Ishikawa (cell line): Measurements from ENCODE around the gene TTC17.

ENCODE experiments used
- CEBPB ChIP-seq: IDR thresholded peaks from 2 replicates; pipeline ENCODE4 v1.6.1; 2012
- CREB1 ChIP-seq: IDR thresholded peaks from 2 replicates; pipeline ENCODE4 v1.6.1; 2012; ENCODE audit warnings: low read depth
- EGR1 ChIP-seq: IDR thresholded peaks from 2 replicates; pipeline ENCODE4 v1.6.1; 2012
- EP300 ChIP-seq: IDR thresholded peaks from 2 replicates; pipeline ENCODE4 v1.6.1; 2012; ENCODE audit warnings: borderline replicate concordance
- FOXM1 ChIP-seq: IDR thresholded peaks from 2 replicates; pipeline ENCODE4 v1.6.1; 2012; ENCODE audit warnings: low read depth, borderline replicate concordance
- NFIC ChIP-seq: IDR thresholded peaks from 2 replicates; pipeline ENCODE4 v1.6.1; 2012
- RAD21 ChIP-seq: IDR thresholded peaks from 2 replicates; pipeline ENCODE4 v1.6.1; 2012; ENCODE audit warnings: low read depth
- TAF1 ChIP-seq: IDR thresholded peaks from 2 replicates; pipeline ENCODE4 v1.6.1; 2012; ENCODE audit warnings: low read depth, mild to moderate bottlenecking
- TCF12 ChIP-seq: IDR thresholded peaks from 2 replicates; pipeline ENCODE4 v1.6.1; 2012; ENCODE audit warnings: low read depth
- TEAD4 ChIP-seq: IDR thresholded peaks from 2 replicates; pipeline ENCODE4 v1.6.1; 2012
- YY1 ChIP-seq: IDR thresholded peaks from 2 replicates; pipeline ENCODE4 v1.6.1; 2012; ENCODE audit warnings: low read depth
- ZBTB7A ChIP-seq: IDR thresholded peaks from 2 replicates; pipeline ENCODE4 v1.6.1; 2012; ENCODE audit warnings: low read depth
- TF ChIP-seq, protein P1 (sequence below): IDR thresholded peaks from 2 replicates; pipeline ENCODE4 v1.6.1; 2012
- TF ChIP-seq, protein P2 (sequence below): IDR thresholded peaks from 2 replicates; pipeline ENCODE4 v1.6.1; 2012; ENCODE audit warnings: low read depth, mild to moderate bottlenecking
- TF ChIP-seq, protein P3 (sequence below): IDR thresholded peaks from 2 replicates; pipeline ENCODE4 v1.6.1; 2012

TTC17 gene

DNA sequence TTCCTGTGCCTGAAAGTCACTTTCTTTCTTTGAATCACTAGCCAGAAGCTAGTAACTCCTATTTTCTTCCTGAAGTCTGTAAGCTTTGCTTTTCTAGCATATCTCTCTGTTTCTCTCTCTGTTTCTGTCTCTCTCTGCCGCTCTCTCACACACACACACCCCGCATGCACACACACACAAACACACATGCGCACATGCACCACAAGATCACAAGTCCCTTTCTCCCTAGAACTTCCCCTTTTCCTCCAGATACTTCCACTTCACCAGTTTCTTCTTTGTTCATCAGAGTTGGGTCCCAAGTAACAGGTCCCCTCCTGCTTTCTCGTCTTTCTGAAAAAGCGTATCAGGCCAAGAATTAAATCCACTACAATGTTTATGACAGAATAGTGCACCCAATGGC, 173.3 kb downstream of the TTC17 start:
- TF ChIP-seq EGR1: no peak
- no peak for TF ChIP-seq CREB1
- no peak for TF ChIP-seq TAF1
- TF ChIP-seq, protein P1, sequence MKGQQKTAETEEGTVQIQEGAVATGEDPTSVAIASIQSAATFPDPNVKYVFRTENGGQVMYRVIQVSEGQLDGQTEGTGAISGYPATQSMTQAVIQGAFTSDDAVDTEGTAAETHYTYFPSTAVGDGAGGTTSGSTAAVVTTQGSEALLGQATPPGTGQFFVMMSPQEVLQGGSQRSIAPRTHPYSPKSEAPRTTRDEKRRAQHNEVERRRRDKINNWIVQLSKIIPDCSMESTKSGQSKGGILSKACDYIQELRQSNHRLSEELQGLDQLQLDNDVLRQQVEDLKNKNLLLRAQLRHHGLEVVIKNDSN: no peak
- TF ChIP-seq ZBTB7A: no peak
- TF ChIP-seq TEAD4: no peak
- no peak for TF ChIP-seq FOXM1
- TF ChIP-seq RAD21: no peak
- no peak for TF ChIP-seq CEBPB
- TF ChIP-seq, protein P2, sequence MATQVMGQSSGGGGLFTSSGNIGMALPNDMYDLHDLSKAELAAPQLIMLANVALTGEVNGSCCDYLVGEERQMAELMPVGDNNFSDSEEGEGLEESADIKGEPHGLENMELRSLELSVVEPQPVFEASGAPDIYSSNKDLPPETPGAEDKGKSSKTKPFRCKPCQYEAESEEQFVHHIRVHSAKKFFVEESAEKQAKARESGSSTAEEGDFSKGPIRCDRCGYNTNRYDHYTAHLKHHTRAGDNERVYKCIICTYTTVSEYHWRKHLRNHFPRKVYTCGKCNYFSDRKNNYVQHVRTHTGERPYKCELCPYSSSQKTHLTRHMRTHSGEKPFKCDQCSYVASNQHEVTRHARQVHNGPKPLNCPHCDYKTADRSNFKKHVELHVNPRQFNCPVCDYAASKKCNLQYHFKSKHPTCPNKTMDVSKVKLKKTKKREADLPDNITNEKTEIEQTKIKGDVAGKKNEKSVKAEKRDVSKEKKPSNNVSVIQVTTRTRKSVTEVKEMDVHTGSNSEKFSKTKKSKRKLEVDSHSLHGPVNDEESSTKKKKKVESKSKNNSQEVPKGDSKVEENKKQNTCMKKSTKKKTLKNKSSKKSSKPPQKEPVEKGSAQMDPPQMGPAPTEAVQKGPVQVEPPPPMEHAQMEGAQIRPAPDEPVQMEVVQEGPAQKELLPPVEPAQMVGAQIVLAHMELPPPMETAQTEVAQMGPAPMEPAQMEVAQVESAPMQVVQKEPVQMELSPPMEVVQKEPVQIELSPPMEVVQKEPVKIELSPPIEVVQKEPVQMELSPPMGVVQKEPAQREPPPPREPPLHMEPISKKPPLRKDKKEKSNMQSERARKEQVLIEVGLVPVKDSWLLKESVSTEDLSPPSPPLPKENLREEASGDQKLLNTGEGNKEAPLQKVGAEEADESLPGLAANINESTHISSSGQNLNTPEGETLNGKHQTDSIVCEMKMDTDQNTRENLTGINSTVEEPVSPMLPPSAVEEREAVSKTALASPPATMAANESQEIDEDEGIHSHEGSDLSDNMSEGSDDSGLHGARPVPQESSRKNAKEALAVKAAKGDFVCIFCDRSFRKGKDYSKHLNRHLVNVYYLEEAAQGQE: no peak
- no peak for TF ChIP-seq TCF12
- TF ChIP-seq, protein P3, sequence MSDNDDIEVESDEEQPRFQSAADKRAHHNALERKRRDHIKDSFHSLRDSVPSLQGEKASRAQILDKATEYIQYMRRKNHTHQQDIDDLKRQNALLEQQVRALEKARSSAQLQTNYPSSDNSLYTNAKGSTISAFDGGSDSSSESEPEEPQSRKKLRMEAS: no peak
- no peak for TF ChIP-seq EP300
- no peak for TF ChIP-seq YY1
- no peak for TF ChIP-seq NFIC

DNA sequence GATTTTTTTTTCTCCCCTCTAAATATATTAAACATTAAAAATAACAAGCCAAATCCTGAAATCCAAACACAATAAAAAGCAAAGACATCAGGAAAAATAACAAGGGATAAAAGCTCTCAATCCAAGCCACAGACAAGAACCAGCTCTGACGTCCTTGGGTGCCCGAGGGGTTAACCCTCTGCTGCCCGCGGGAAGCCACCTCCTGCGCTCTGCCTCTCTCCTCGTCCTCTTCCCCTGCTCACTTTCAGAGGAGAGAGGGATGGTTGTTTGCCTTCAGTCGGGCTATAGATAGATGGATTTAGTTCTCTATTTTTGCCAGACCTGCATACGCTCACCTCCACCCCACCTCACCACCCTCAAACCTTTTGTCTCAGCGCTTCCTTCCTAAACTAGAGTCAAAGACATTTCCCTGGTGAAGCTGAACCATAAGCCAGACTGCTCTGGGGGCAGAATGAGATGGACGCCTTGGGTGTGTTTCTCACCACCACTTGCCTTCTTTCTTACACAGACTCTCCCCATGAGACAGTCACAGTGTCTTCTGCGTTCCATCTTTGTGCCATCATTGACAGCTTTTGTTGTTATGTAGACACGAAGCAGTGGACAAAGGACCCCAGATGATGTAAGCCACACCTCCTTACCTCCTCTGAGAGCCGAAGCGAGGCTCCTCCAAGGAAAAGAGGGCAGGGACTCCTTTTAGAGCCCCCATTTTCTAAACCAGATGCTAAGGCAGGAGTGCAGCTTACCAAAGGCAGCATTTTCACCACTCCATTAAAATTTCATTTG, 179.3 kb downstream of the TTC17 start:
- TF ChIP-seq TAF1: no peak
- TF ChIP-seq YY1: no peak
- no peak for TF ChIP-seq CEBPB
- no peak for TF ChIP-seq CREB1
- TF ChIP-seq, protein P1: no peak
- TF ChIP-seq EP300: no peak
- no peak for TF ChIP-seq FOXM1
- TF ChIP-seq TEAD4: no peak
- TF ChIP-seq TCF12: no peak
- no peak for TF ChIP-seq RAD21
- TF ChIP-seq ZBTB7A: no peak
- no peak for TF ChIP-seq EGR1

DNA sequence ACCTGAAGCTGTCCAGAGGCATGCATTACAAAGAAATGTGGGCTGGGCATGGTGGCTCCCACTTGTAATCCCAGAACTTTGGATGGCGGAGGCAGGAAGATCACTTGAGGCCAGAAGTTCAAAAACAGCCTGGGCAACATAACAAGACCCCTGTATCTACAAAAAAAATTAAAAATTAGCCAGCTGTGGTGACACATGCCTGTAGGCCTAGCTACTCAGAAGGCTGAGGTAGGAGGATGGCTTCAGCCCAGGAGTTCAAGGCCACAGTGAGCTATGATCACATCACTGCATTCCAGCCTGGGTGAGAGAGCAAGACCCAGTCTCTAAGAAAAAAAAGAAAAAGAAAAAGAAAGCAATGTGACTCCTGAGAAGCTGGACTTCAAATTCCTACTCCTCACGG, 183.3 kb downstream of the TTC17 start:
- TF ChIP-seq TEAD4: no peak
- no peak for TF ChIP-seq NFIC
- TF ChIP-seq, protein P2: no peak
- TF ChIP-seq EGR1: no peak
- no peak for TF ChIP-seq EP300
- TF ChIP-seq CEBPB: no peak
- TF ChIP-seq, protein P1: no peak
- TF ChIP-seq, protein P3: no peak
- no peak for TF ChIP-seq CREB1
- TF ChIP-seq FOXM1: no peak

DNA sequence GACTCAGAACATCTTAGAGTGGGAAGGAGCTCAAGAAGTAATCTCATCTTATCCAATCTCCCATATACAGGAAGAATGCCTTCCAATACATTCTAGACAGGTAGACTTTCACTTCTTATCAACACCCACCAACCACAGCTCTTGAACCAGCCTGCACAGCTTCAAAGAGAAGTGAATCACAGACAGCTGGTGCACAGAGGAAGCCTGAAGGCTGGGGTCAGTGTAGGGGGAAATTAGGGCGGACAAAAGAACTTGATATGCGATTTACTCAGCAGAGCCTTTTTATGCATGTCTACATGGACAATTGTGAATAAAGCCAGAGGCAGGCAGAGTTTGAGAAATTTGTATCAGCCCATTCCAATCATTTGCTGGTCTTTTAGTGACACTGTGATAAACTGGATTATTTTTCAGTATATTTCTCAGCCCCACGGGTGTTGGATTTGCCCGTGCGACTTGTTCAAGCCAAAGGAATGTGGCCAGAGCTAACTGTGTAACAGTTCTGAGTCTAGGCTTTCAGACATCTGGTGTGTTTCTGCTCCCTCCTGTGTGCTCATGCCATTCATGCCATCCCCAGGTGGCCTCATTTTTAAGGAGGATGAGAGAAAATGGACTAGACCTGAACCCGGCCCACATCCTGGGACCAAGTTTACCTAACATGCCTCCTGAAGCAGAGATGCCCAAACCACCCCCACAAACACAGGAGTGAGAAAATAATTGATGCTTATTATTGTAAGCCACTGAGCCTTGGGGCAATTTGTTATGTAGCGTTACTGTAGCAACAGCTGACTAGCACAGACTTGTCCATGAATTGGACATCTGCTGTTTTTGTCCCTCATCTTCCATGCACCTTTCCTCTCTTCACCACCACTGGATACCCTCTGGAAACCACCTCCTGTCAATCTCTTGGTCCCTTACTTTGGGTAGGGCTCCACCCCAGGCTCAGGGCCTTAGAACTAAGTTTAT, 184.3 kb downstream of the TTC17 start:
- TF ChIP-seq TCF12 (no peak), FOXM1 (no peak), EP300 (no peak), TEAD4 (no peak), ZBTB7A (no peak), TAF1 (no peak)
- TF ChIP-seq, protein P3: no peak
